Tibial nerve (tissue), 4 donors: Measurements from ENCODE around the gene LILRB3. TPM values are rescaled to one million over a fixed set of nuclear protein-coding genes. Genes with fewer than 3 reads are reported as not detected.
"Not testable (repeated sequence)": the region's sequence is repeated elsewhere in the genome, so short reads cannot be mapped to it uniquely, and the experiment has no call there.

Experiments
- DNase-seq, 2 donors: peaks; one replicate each; pipeline ENCODE4 v3.0.0-alpha.2; 2019; ENCODE audit warnings: low spot score in 2 of 2
- H3K27ac ChIP-seq, 4 donors: fragments of 200-600 bp; sonication (generic) in 3 of 4; one replicate each; pipeline ENCODE4 v1.5.1; 2017 to 2019; ENCODE audit warnings: mild to moderate bottlenecking in 1 of 4
- H3K27me3 ChIP-seq, 2 donors: fragments of 200-600 bp; sonication (generic) in 1 of 2; one replicate each; pipeline versions ENCODE4 v1.5.1 to v1.6.0; 2017 to 2019
- H3K36me3 ChIP-seq, 3 donors: fragments of 200-600 bp; sonication (generic); one replicate each; pipeline ENCODE4 v1.5.1; 2018 to 2019
- H3K4me1 ChIP-seq, 4 donors: fragments of 200-600 bp; sonication (generic) in 3 of 4; one replicate each; pipeline ENCODE4 v1.5.1; 2017 to 2019
- H3K4me3 ChIP-seq, 4 donors: fragments of 200-600 bp; sonication (generic) in 3 of 4; one replicate each; pipeline ENCODE4 v1.5.1; 2017 to 2019; ENCODE audit warnings: mild to moderate bottlenecking in 1 of 4, moderate library complexity in 1 of 4
- H3K9me3 ChIP-seq, 4 donors: fragments of 200-600 bp; sonication (generic) in 3 of 4; one replicate each; pipeline ENCODE4 v1.5.1; 2017 to 2019
- EP300 ChIP-seq, 2 donors: sonication (generic); formaldehyde crosslinking; IDR thresholded peaks; one replicate each; pipeline ENCODE4 v1.6.1; 2017; ENCODE audit warnings: antibody characterized with exemption in 2 of 2, mild to moderate bottlenecking in 1 of 2
- POLR2A ChIP-seq, 2 donors: fragments of 450-650 bp; IDR thresholded peaks; one replicate each; pipeline ENCODE4 v1.6.1; 2017; ENCODE audit warnings: antibody characterized with exemption in 2 of 2, mild to moderate bottlenecking in 2 of 2, moderate library complexity in 2 of 2
- WGBS, 2 donors: methylation state at CpG; one replicate each; pipeline ENCODE4 v1.1.5; 2018; 5-methylcytosine and 5-hydroxymethylcytosine counted together
- total RNA-seq, 4 donors: library from RNA; depleted of rRNA; stranded (reverse); fragments of >200 nt; gene quantifications; one replicate each; pipeline ENCODE4 v1.1.0, GENCODE V29; 2016
- TF ChIP-seq, protein P1 (sequence below), 5 experiments: fragments of 200-600 bp in 3 of 5; fragments of 450-650 bp in 2 of 5; sonication (generic) in 3 of 5; IDR thresholded peaks; one replicate each; pipeline ENCODE4 v1.5.1; 2016 to 2019; ENCODE audit warnings: antibody characterized with exemption in 5 of 5, mild to moderate bottlenecking in 3 of 5, moderate library complexity in 2 of 5

LILRB3 gene
- total RNA-seq, 4 donors from 2014 or later, result 4.4 to 98.1 (median 16.5) TPM

DNA sequence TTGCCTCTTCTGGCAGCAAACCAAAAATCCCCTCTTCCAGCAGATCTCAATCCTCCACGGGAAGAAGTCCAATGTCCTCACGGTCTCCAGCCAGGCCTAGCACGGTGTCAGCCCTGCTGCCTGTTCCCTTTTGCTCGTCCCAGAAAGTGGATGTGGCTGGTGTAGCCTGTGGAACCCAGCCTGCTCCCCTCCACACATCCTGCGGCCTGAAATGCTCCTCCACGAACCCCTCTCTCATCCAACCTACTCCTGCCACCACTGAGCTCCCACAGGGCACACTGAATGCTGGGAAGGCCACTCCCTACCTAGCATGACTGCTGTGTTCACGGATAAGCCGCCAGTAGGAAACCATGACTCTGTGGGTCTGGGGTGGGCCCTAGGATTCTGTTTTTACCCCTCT is 36.5 kb downstream of the LILRB3 start:
- 90 to 93% methylated on average over 8 of the region's 8 CpGs for WGBS, 2 donors
- Histone ChIP-seq H3K27me3 (no peaks in the 10 kb centered on the region), H3K27ac (peak overlapping the region in 1 of 4 donors; percentile 99), H3K4me1 (peaks cover 0 to 13% (median 10%) of the 10 kb centered on the region in 4 donors), H3K36me3 (peaks cover 0 to 20% (median 0%) of the 10 kb centered on the region in 3 donors), H3K4me3 (no peak overlapping the region), H3K9me3 (no peaks in the 10 kb centered on the region)
- DNase-seq, result no peak
- TF ChIP-seq POLR2A (IDR thresholded peaks at IDR 0.05) (no peak), EP300 (IDR thresholded peaks at IDR 0.05) (no peak)
- TF ChIP-seq, protein P1, sequence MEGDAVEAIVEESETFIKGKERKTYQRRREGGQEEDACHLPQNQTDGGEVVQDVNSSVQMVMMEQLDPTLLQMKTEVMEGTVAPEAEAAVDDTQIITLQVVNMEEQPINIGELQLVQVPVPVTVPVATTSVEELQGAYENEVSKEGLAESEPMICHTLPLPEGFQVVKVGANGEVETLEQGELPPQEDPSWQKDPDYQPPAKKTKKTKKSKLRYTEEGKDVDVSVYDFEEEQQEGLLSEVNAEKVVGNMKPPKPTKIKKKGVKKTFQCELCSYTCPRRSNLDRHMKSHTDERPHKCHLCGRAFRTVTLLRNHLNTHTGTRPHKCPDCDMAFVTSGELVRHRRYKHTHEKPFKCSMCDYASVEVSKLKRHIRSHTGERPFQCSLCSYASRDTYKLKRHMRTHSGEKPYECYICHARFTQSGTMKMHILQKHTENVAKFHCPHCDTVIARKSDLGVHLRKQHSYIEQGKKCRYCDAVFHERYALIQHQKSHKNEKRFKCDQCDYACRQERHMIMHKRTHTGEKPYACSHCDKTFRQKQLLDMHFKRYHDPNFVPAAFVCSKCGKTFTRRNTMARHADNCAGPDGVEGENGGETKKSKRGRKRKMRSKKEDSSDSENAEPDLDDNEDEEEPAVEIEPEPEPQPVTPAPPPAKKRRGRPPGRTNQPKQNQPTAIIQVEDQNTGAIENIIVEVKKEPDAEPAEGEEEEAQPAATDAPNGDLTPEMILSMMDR (IDR thresholded peaks at IDR 0.05), result no peak

DNA sequence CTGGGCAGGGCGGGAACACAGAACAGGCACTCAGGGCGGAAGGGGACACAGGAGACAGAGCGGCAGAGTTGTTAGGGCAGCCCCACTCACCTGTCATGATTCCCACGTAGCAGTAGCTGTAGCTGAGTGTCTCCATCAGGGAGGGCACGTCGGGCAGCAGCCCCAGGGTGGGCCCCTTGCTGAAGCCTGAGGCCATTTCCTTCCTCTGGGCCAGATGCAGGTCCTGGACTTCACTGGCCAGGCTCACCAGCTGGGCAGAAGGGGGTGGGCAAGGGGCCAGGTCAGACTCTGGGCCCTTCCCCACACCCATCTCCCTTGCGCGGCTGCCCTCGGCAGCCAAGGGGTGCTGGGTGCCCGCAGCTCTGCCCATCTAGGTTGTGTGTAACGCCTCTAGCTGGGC is 39.4 kb downstream of the LILRB3 start:
- 92 to 95% methylated on average over 9 to 11 of the region's 11 CpGs for WGBS, 2 donors
- no peak for DNase-seq
- H3K9me3 ChIP-seq, result no peaks in the 10 kb centered on the region
- no peak for TF ChIP-seq EP300 (IDR thresholded peaks at IDR 0.05)
- TF ChIP-seq POLR2A (IDR thresholded peaks at IDR 0.05), result no peak
- TF ChIP-seq, protein P1 (IDR thresholded peaks at IDR 0.05), result no peak
- no peak overlapping the region for H3K4me3 ChIP-seq
- H3K27ac ChIP-seq, result no peak overlapping the region
- H3K27me3 ChIP-seq, result no peaks in the 10 kb centered on the region
- peaks cover 0 to 48% (median 0%) of the 10 kb centered on the region in 3 donors for H3K36me3 ChIP-seq
- peaks cover 0 to 5% (median 5%) of the 10 kb centered on the region in 4 donors for H3K4me1 ChIP-seq

DNA sequence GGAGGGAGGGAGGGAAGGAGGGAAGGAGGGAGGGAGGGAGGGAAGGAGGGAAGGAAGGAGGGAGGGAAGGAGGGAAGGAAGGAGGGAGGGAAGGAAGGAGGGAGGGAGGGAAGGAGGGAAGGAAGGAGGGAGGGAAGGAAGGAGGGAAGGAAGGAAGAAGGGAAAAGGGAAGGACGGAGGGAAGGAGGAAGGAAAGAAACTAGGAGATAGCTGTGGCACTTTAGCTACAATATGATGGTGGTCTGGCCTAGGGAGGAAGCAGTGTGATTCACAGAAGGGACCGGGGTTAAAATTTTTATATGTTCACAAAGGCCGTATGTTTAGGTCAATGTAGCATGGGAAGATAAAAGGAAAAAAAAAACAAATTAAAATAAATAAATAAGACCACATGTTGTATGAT is 40.9 kb downstream of the LILRB3 start:
- H3K9me3 ChIP-seq, H3K27ac ChIP-seq, H3K4me1 ChIP-seq, DNase-seq, H3K4me3 ChIP-seq, H3K27me3 ChIP-seq: not testable (repeated sequence)
- peaks cover 0 to 56% (median 0%) of the 10 kb centered on the region in 3 donors for H3K36me3 ChIP-seq
- WGBS, 2 donors, result 90 to 94% methylated on average over 3 of the region's 3 CpGs

DNA sequence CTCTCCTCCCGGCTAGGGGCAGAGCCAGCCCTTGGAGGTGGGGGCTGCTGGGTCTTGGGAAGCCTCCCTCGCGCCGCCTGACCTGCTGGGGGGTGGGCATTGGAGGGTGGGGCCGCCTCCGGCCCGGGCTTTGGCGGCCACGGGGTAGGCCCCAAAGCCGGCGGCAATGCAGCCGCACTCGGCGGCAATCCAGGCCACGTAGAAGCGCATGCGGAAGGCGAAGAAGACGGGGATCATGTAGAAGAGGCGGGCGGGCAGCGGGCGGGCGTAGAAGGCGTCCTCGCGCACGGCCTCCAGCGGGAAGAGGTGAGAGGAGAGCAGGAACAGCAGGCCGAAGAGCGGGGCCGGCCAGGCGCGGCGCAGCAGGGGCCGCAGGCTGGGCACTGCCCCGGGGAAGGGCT is 42.1 kb downstream of the LILRB3 start:
- Histone ChIP-seq H3K36me3 (peaks cover 0 to 61% (median 0%) of the 10 kb centered on the region in 3 donors), H3K4me3 (no peak overlapping the region), H3K27me3 (no peaks in the 10 kb centered on the region), H3K27ac (no peak overlapping the region), H3K9me3 (no peaks in the 10 kb centered on the region), H3K4me1 (no peaks in the 10 kb centered on the region)
- 93% methylated on average over 37 of the region's 37 CpGs for WGBS, 2 donors
- no peak for DNase-seq
- TF ChIP-seq POLR2A (IDR thresholded peaks at IDR 0.05), result no peak
- TF ChIP-seq, protein P1 (IDR thresholded peaks at IDR 0.05), result no peak
- no peak for TF ChIP-seq EP300 (IDR thresholded peaks at IDR 0.05)

GRCh38 chr19:54179921-54180461 is 42.8 kb downstream of the LILRB3 start:
- H3K4me1 ChIP-seq, result no peaks in the 10 kb centered on the region
- H3K27ac ChIP-seq, result no peak overlapping the region
- TF ChIP-seq, protein P1 (IDR thresholded peaks at IDR 0.05), result peak in 1 of 5 experiments; percentile 12
- no peak for TF ChIP-seq POLR2A (IDR thresholded peaks at IDR 0.05)
- H3K27me3 ChIP-seq, result no peaks in the 10 kb centered on the region
- no peak overlapping the region for H3K4me3 ChIP-seq
- 33 to 41% methylated on average over 10 of the region's 10 CpGs for WGBS, 2 donors
- DNase-seq, result no peak
- no peaks in the 10 kb centered on the region for H3K9me3 ChIP-seq
- peaks cover 0 to 66% (median 0%) of the 10 kb centered on the region in 3 donors for H3K36me3 ChIP-seq
